Gastroesophageal sphincter (tissue), 3 donors: ENCODE data around the gene FAM25A.
"Not testable (repeated sequence)": the region's sequence is repeated elsewhere in the genome, so short reads cannot be mapped to it uniquely, and the experiment has no call there.

Experiments
- CTCF ChIP-seq, 4 experiments: fragments of 200-600 bp in 2 of 4; fragments of 450-650 bp in 2 of 4; sonication (generic) in 1 of 4; IDR thresholded peaks; one replicate each; pipeline ENCODE4 v1.5.1; 2017 to 2019; ENCODE audit warnings: antibody characterized with exemption in 4 of 4, mild to moderate bottlenecking in 2 of 4, moderate library complexity in 2 of 4
- EP300 ChIP-seq: sonication (generic); formaldehyde crosslinking; IDR thresholded peaks from one replicate; pipeline ENCODE4 v1.6.1; 2017; ENCODE audit warnings: antibody characterized with exemption, mild to moderate bottlenecking
- POLR2A ChIP-seq, 2 donors: fragments of 450-650 bp; IDR thresholded peaks; one replicate each; pipeline ENCODE4 v1.6.1; 2017; ENCODE audit warnings: antibody characterized with exemption in 2 of 2, mild to moderate bottlenecking in 2 of 2, moderate library complexity in 1 of 2
- POLR2AphosphoS5 ChIP-seq: sonication (generic); formaldehyde crosslinking; IDR thresholded peaks from one replicate; pipeline ENCODE4 v1.6.1; 2017; ENCODE audit warnings: antibody characterized with exemption

GRCh38 chr10:87025285-87025958 lies 5.3 kb downstream of the FAM25A start:
- not testable (repeated sequence) for TF ChIP-seq CTCF (IDR thresholded peaks at IDR 0.05); POLR2A (IDR thresholded peaks at IDR 0.05); EP300; POLR2AphosphoS5
